ENCODE data around the gene ASAP2. TPM values are rescaled to one million over a fixed set of nuclear protein-coding genes. Genes with fewer than 3 reads are reported as not detected.

Gene ASAP2
- total RNA-seq, 2 experiments from 2014 or later = 0.14 to 0.15 TPM

DNA sequence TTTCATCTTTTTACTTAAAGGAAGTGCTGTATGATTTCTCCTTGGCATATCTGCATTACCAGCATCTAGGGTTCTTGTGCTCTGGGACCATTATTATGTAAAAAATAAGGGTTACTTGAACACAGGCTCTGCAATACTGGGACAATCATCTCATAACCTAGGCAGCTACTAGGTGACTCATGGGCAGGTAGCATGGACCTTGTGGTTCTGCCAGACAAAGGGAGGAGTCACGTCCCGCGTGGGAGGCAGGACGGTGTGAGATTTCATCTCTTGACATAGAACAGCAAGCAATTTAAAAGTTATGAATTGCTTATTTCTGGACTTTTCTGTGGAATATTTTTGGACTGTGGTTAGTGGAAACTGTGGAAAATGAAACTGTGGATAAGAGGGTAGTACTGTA lies 34.1 kb downstream of the ASAP2 start:
- Mint-ChIP-seq H3K9me3 (no peaks in the 10 kb centered on the region), H3K27me3 (ENCODE audit: low read depth) (no peaks in the 10 kb centered on the region), H3K36me3 (ENCODE audit: low read depth) (no peaks in the 10 kb centered on the region), H3K4me3 (no peak overlapping the region), H3K27ac (no peak overlapping the region), H3K4me1 (ENCODE audit: low read depth) (no peaks in the 10 kb centered on the region)
- intact Hi-C loops (cut with micrococcal nuclease) = no loop called here
- CTCF ChIA-PET = interaction anchor here (0.8 kb wide), 1 partner anchor 25 kb away, joined by 4 read pairs; no protein-coding TSS in a partner anchor
- DNase-seq = no peak

DNA sequence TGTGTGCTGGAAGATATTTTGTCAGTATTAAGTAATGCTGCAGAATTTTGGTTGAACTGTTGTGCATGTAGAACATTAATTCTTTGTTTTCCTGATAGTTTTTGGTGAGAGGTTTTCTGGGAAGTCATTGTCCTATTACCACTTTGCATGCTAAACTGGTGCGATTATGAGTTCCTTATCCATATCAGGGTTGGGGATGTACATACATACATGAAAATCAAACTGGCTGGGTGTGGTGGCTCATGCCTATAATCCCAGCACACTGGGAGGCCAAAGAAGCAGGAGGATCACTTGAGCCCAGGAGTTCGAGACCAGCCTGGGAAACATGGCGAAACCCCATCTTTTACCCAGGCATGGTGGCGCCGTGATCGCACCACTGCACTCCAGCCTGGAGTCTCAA lies 34.6 kb downstream of the ASAP2 start:
- Mint-ChIP-seq H3K4me3 (no peak overlapping the region), H3K9me3 (no peaks in the 10 kb centered on the region), H3K27me3 (ENCODE audit: low read depth) (no peaks in the 10 kb centered on the region), H3K4me1 (ENCODE audit: low read depth) (no peaks in the 10 kb centered on the region), H3K27ac (no peak overlapping the region), H3K36me3 (ENCODE audit: low read depth) (no peaks in the 10 kb centered on the region)
- intact Hi-C loops (cut with micrococcal nuclease) = no loop called here
- DNase-seq = no peak
- CTCF ChIA-PET = no interaction called here

DNA sequence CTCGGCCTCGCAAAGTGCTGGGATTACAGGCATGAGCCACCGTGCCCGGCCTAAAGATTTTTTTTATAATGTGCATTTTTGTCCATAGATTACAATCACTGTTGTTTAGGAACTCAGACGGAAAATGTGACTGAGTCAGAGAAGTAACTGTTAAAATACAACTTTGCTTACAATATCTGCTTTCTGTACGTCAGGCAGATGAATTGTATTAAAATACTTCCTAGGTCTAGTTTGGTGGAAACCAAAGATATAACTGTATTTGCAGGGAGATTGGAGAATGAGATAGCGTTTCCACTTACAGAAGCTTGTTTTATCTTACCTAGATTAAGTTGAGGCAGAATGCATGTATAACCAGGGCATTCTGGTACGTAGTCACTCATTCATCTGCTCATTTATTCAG lies 36.7 kb downstream of the ASAP2 start:
- Mint-ChIP-seq H3K4me3 (no peak overlapping the region), H3K27ac (no peak overlapping the region), H3K27me3 (ENCODE audit: low read depth) (no peaks in the 10 kb centered on the region), H3K4me1 (ENCODE audit: low read depth) (no peaks in the 10 kb centered on the region), H3K36me3 (ENCODE audit: low read depth) (no peaks in the 10 kb centered on the region), H3K9me3 (no peaks in the 10 kb centered on the region)
- intact Hi-C loops (cut with micrococcal nuclease) = no loop called here
- CTCF ChIA-PET = no interaction called here
- no peak for DNase-seq

DNA sequence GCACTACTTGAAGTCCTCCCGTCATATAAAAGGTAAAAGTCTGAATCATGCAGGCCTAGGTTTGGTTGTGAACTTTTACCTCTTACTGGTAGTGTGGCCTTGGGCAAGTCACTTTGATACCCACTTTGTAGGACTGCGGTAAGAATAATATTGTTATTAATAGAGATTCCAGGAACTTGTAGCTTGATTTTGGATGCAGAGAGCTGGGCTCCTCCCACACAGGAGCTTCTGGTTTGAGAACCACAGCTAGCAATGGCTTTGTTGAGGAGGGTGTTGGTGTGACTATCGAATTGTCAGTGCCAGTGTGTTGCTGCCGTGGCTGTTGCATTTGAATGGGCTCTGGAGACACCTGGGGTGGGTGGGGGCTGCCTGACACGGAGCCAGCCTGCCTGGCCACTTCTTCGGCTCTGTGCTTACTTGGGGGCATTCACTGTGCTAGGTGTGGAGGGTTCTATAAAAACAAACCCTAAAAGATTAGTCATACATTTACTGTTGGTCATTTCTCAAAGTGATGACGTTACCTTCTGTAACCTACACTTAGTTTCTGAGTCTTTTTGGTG lies 38.5 kb downstream of the ASAP2 start:
- no peak overlapping the region for H3K4me3 Mint-ChIP-seq
- no peaks in the 10 kb centered on the region for H3K4me1 Mint-ChIP-seq (ENCODE audit: low read depth)
- intact Hi-C loops (cut with micrococcal nuclease) = no loop called here
- no peak overlapping the region for H3K27ac Mint-ChIP-seq
- H3K36me3 Mint-ChIP-seq (ENCODE audit: low read depth) = no peaks in the 10 kb centered on the region
- H3K9me3 Mint-ChIP-seq = no peaks in the 10 kb centered on the region
- H3K27me3 Mint-ChIP-seq (ENCODE audit: low read depth) = no peaks in the 10 kb centered on the region
- CTCF ChIA-PET = no interaction called here
- DNase-seq = no peak

DNA sequence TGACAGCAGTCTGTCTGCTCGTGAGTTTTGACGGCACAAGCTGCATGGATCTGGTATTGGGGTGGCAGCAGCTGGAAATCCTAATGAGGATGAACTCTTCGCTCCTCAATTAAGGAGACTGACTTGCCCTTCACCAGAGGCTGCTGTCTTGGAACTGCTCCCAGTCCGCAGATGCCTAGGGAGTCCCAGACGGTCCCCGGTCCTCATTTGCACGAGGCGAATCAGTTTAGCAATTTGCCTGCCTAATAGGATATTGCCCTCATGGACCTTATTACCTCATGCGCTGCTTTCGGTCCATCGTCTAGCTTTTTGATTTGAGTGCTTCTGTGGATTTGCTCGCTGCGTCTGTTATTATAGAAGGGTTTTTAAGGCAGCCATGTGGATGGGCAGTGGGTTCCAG lies 40.6 kb downstream of the ASAP2 start:
- intact Hi-C loops (cut with micrococcal nuclease) = no loop called here
- no peaks in the 10 kb centered on the region for H3K4me1 Mint-ChIP-seq (ENCODE audit: low read depth)
- H3K9me3 Mint-ChIP-seq = no peaks in the 10 kb centered on the region
- DNase-seq = no peak
- no peaks in the 10 kb centered on the region for H3K36me3 Mint-ChIP-seq (ENCODE audit: low read depth)
- CTCF ChIA-PET = no interaction called here
- H3K27ac Mint-ChIP-seq = no peak overlapping the region
- no peak overlapping the region for H3K4me3 Mint-ChIP-seq
- H3K27me3 Mint-ChIP-seq (ENCODE audit: low read depth) = peaks cover 4% of the 10 kb centered on the region

DNA sequence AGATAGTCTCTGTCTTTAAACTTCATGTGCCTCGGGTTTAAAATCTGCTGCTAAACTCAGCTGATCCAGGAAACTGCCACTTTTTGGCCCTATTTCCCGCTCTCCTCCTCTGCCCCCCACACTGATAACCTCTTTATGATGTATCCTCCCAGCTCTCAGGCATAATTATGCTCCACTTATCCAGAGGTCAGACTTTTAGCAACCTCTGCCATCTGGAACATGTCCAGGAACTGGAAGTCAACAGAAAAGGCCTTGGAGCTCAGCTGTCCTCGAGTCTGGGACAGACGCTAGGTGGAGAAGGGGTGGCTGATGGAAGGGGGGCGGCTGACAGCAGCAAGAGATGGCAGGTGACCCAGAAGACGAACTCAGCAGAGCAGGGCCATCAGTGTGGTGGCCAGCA lies 41.2 kb downstream of the ASAP2 start:
- H3K9me3 Mint-ChIP-seq = no peaks in the 10 kb centered on the region
- CTCF ChIA-PET = no interaction called here
- H3K4me1 Mint-ChIP-seq (ENCODE audit: low read depth) = no peaks in the 10 kb centered on the region
- no peak overlapping the region for H3K4me3 Mint-ChIP-seq
- H3K36me3 Mint-ChIP-seq (ENCODE audit: low read depth) = no peaks in the 10 kb centered on the region
- peaks cover 4% of the 10 kb centered on the region for H3K27me3 Mint-ChIP-seq (ENCODE audit: low read depth)
- no peak overlapping the region for H3K27ac Mint-ChIP-seq
- intact Hi-C loops (cut with micrococcal nuclease) = no loop called here
- DNase-seq = no peak

DNA sequence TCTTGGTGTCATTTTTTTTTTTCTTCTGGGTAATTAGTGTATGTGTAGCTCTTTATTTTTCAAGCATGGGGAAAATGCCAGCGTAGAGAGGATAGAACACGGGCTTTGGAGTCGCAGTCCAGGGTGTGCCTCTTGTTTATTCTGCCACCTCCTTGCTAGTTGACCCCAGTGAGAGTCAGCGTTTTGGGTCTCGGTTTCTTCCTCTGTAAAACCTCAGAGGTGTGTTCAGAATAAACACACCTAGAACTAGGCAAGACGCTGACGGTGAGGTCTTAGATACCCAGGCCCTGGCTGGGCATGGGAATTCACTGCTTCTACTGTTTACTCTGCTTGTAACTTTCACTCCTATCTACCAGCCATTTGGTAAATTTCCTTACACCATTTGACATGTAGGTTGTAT lies 41.8 kb downstream of the ASAP2 start:
- H3K36me3 Mint-ChIP-seq (ENCODE audit: low read depth) = no peaks in the 10 kb centered on the region
- H3K4me3 Mint-ChIP-seq = no peak overlapping the region
- no peak for DNase-seq
- intact Hi-C loops (cut with micrococcal nuclease) = no loop called here
- no peaks in the 10 kb centered on the region for H3K4me1 Mint-ChIP-seq (ENCODE audit: low read depth)
- CTCF ChIA-PET = no interaction called here
- peaks cover 4% of the 10 kb centered on the region for H3K27me3 Mint-ChIP-seq (ENCODE audit: low read depth)
- H3K9me3 Mint-ChIP-seq = no peaks in the 10 kb centered on the region
- H3K27ac Mint-ChIP-seq = no peak overlapping the region

DNA sequence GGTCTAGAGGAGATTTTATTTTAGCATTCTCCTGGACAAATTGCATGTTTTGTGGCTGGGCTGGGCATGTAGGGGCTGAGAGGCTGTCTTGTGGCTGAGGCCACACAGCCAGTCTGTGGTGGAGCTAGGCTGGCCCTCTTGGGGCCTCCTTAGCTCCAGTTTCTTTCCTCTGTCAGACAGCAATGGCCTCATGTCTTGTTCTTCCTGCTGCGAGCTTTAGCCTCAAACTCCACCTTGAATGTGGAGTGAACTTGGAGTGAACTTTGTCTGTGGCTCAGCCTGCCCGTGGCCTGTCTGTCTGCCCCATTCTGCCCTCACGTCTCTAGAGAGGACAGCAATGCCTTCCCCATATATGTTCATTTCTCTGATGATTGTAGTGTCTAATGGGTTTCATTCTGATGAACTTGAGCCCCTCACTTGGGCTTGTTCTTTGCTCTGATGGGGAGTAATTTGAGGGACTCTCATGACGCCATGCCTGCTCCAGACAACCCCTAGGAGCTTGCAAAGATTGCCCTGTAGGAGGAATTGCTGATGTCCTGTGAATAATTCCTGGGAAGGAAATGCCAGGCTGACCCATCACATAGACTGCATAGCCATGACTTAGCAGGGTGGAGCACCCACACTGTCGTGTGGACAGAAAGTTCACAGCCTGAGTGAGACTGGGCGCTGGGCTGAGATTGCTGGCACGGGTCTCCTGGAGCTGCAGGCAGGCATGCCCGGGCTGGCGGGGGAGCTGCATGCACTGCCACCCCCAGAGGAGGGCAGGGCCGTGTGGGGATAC lies 42.6 kb downstream of the ASAP2 start:
- Mint-ChIP-seq H3K27ac (no peak overlapping the region), H3K4me1 (ENCODE audit: low read depth) (no peaks in the 10 kb centered on the region), H3K9me3 (no peaks in the 10 kb centered on the region), H3K27me3 (ENCODE audit: low read depth) (peaks cover 4% of the 10 kb centered on the region), H3K4me3 (no peak overlapping the region), H3K36me3 (ENCODE audit: low read depth) (no peaks in the 10 kb centered on the region)
- CTCF ChIA-PET = no interaction called here
- intact Hi-C loops (cut with micrococcal nuclease) = no loop called here
- DNase-seq = no peak

DNA sequence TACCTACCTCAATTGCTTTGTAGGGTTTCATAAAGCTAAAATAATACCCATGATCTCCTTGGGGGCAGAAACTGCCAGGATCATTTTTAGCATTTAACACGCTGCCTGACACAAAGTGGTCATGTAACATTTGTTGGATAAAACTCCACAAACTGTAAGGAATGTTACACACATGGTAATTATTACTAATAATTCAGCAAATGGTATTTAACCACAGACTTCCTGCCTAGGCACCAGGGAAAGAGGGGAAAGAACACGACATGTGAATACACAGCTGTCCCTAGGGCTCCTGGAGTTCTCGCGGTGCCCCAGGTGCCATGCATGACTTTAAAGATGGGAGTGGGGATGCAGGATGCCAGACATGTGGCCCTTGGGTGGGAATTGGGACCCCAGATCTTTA lies 43.5 kb downstream of the ASAP2 start:
- Mint-ChIP-seq H3K36me3 (ENCODE audit: low read depth) (no peaks in the 10 kb centered on the region), H3K27me3 (ENCODE audit: low read depth) (peaks cover 4% of the 10 kb centered on the region), H3K4me3 (no peak overlapping the region), H3K9me3 (no peaks in the 10 kb centered on the region), H3K4me1 (ENCODE audit: low read depth) (no peaks in the 10 kb centered on the region), H3K27ac (no peak overlapping the region)
- CTCF ChIA-PET = no interaction called here
- no peak for DNase-seq
- intact Hi-C loops (cut with micrococcal nuclease) = no loop called here

DNA sequence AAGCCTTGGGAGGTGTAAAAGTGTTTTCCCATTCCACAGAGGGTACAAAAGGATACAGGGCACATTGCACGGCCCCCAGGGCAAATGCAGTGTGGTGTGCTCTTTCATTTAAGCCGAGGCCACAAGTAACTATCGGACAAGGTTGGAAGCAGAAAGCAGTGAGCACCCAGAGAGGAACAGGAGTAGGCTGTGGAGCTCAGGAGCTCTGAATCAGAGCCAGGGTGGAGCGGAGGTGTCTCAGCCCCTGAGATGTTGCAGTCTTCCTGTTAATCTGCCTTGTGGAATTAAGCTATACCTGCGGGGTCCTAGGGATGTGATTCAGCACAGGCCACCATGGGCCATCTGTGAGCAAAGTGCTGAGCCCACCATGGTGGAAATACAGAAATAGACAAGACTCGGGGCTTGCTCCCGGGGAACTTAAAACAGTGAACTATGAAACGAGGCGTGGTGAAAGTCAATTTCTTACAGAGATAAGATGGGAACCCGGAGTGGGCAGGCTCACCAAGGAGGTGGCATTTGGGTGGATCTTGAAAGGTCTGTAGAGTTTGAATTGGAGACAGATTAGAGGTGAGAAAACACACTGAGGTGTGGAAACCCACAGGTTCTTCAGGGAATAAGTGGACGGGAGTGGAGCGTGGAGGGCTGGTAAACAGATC lies 44.0 kb downstream of the ASAP2 start:
- H3K27ac Mint-ChIP-seq = no peak overlapping the region
- DNase-seq = no peak
- no peaks in the 10 kb centered on the region for H3K9me3 Mint-ChIP-seq
- CTCF ChIA-PET = no interaction called here
- no peak overlapping the region for H3K4me3 Mint-ChIP-seq
- intact Hi-C loops (cut with micrococcal nuclease) = no loop called here
- no peaks in the 10 kb centered on the region for H3K4me1 Mint-ChIP-seq (ENCODE audit: low read depth)
- H3K36me3 Mint-ChIP-seq (ENCODE audit: low read depth) = no peaks in the 10 kb centered on the region
- peaks cover 4% of the 10 kb centered on the region for H3K27me3 Mint-ChIP-seq (ENCODE audit: low read depth)

DNA sequence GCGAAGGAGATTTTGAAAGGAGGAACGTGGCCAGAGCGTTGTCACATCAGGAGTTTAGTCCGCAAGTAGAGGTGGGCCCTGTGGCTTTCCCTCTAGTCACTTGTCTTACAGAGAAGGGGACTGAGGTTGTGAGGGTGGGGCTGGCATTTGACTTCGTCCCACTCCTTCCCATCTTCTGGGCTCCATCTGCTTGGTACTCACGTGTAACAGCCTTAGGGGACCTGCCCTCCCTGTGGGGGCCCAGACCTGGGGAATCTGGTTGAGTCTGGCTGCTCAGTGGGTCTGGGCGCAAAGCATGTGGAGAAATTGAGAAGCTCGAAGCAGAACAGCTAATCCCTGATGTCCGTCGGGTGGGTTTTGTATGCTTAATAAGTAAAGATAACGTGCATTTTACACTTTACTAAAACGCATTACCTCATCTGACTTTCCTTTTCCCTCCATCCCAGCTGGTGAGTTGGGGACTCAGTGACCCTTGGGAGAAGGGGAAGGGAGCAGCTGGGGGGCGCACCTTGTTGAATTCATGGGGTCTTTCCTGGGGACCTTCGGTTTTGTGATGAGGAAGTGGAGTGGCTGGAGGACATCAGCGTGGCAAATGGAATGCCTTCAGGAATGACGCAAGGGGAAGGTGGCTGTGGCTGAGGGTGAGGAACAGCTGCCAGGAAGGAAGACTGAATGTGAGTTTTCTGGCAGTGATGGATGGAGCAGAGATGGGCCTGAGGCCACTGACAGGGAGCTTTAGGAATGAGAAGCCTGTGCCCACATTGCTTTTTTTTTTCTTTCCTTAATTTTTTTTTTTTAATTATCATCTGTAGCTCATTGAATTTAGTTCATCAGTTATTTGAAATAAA lies 44.8 kb downstream of the ASAP2 start:
- no peaks in the 10 kb centered on the region for H3K9me3 Mint-ChIP-seq
- H3K4me1 Mint-ChIP-seq (ENCODE audit: low read depth) = no peaks in the 10 kb centered on the region
- no peaks in the 10 kb centered on the region for H3K36me3 Mint-ChIP-seq (ENCODE audit: low read depth)
- H3K4me3 Mint-ChIP-seq = no peak overlapping the region
- intact Hi-C loops (cut with micrococcal nuclease) = no loop called here
- no peak overlapping the region for H3K27ac Mint-ChIP-seq
- DNase-seq = no peak
- H3K27me3 Mint-ChIP-seq (ENCODE audit: low read depth) = peaks cover 4% of the 10 kb centered on the region
- CTCF ChIA-PET = no interaction called here

DNA sequence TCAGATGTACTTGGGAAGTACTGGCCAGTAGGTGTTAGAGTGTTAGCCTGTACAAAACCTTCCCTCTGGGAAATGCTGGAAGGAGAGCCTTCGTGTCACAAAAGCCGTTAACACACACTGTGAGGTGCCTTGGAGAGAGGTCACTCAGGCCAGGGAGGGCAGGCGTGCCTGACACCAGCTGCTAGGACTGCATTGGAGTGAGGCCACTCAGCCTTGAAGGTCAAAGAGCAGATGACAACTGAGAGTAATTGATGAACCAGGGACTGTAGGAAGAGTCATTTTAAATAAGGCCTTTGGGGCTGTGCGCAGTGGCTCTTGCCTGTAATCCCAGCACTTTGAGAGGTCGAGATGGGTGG lies 45.4 kb downstream of the ASAP2 start:
- CTCF ChIA-PET = no interaction called here
- no peak overlapping the region for H3K27ac Mint-ChIP-seq
- no peak for DNase-seq
- intact Hi-C loops (cut with micrococcal nuclease) = no loop called here
- H3K4me1 Mint-ChIP-seq (ENCODE audit: low read depth) = no peaks in the 10 kb centered on the region
- no peaks in the 10 kb centered on the region for H3K9me3 Mint-ChIP-seq
- no peak overlapping the region for H3K4me3 Mint-ChIP-seq
- peaks cover 4% of the 10 kb centered on the region for H3K27me3 Mint-ChIP-seq (ENCODE audit: low read depth)
- no peaks in the 10 kb centered on the region for H3K36me3 Mint-ChIP-seq (ENCODE audit: low read depth)
